ENCODE results near the gene DAPP1.

Gene DAPP1

DNA sequence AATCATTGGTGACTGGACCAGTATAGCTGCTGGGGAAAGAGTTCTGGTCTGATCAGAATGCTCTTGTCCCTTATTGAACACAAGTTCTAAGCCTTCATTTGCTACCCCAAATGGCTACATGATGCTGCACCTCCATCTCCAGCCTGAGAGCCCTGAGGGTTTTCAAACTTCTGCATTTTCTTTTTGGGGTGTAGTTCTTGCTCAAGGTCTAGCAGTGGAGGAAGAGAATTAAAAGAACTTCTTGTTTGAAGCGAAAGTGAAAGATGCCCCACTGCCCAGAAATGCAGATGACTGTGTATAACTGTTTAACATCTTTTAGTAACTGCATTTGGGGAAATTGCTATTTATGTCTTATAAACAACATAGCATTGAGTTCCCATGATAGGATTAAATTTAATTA, 39.1 kb downstream of the DAPP1 start:
- DNase-seq (ENCODE audit: low read depth): no peak

DNA sequence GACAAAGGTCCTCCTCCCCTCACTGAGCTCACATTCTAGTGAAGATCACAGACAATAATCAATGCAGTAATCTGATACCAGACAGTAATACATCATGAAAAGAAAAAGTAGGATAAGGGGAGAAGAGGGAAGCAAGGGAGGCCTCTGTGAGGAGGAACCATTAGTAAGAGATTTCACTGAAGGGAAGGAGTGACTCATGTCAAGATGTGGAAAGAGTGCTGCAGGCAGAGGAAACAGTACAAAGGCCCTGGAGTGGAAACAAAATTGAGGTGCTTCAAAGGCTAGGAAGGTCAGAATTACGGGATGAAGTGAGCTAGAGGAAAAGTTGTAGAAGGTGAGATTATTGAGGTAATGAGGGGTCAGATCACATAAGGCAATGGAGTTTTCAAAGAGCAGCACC, 39.5 kb downstream of the DAPP1 start:
- no peak for DNase-seq (ENCODE audit: low read depth)

DNA sequence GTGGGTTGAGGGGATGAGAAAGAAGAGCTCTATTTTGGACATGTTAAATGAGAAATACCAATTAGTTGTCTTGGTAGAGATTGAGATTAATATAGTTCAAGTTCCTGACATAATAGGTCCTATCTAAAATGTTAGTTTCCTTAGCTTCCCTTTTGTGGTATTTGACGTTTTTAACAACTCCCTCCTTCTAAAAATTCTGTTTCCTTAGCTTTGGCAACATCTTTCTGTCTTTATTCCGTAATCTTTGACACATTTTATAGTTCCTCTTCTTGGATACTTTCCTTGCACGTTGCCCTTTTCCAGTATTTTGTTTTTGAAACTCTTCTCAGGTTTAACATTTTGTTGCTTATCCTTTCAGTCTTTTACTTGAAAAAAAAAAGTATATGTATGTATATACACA, 40.7 kb downstream of the DAPP1 start:
- DNase-seq (ENCODE audit: low read depth): no peak

DNA sequence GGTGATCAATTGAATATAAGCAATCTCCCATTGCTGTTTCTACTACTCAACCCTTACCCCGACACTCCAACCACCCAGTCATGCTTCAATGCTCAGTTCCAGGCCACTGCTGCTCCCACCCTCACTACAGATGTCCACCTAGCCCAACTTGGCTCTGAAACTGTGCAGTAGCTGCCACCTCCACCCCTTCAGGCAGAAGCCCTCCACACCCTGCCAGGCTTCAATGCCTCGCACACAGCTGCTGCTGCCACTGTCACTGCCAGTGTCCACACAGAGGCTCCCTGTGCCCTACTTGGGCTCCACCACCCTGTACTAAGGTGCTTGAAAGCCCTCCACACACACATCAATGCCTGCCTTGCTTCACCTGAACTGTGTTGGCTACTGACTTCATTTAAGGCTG, 43.0 kb downstream of the DAPP1 start:
- DNase-seq (ENCODE audit: low read depth): no peak

DNA sequence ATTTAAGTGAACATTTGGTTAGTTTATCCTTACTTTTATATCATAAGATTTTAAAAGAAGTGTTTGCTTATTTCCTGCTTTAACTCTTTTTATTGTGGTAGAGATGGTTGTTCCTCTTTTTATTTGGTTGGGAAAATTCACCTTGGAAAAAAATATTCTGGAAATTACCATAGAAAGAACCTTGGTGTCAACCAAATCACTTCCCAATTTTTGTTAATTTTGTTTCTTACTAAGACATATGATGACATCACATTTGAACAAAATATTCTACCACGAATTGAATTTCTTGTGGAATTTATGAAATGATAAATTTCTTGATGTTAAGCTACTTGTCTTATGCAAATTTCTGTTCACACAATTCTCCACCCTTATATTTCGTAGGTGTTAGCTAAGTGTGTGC, 43.9 kb downstream of the DAPP1 start:
- no peak for DNase-seq (ENCODE audit: low read depth)

DNA sequence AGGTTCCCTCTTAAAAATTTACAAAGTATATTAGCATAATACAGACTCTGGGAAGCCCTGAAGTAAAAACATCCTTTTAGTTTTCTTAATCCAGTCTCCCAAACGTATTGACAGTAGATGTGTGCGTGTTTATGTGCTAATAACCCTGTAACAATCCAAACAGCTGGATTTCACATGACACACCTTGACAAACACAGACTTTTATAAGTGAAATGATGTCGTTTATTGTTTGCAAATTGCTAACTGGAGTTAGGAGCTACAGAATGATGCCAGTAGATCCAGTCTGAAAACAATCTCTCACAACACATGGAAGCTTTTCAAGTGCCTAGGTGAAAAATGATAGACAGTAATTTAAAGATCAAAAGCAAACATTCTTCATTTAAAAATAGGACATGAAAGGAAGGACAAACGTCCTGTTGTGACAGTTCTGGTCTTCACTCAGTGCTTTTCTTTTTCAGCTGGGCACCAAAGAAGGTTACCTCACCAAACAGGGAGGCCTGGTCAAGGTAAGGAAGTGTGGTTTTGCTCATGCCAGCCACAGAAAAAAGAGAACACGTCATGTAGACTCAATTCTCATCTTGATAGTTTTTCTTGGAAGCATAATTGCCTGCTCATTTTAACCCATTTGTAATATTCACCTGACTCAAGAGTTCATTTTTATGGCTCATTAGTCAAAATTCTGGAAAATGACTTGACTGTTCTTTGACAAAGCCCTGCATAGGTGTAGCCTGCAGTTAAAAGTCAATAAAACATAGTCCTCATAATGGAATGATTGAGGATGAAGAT, 44.7 kb downstream of the DAPP1 start:
- no peak for DNase-seq (ENCODE audit: low read depth)

DNA sequence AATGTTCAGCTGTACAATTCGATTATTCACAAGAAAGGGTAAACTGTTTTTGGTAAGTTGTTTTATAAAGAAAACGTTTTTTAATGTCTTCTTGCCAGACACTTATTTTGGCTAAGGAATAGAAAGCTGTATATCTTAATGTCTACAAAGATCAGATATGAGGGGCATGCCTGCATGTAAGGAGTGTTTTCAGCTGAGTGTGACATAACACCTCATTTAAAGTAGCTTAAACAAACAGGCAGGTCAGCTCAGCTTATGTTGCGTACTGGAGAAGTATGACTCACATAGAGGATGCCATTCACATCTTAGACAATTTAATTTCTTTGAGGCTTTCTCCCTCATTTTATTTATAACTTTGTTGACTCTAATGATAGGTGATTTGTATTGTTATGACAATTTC, 47.2 kb downstream of the DAPP1 start:
- DNase-seq (ENCODE audit: low read depth): no peak

- no peak for DNase-seq (ENCODE audit: low read depth)
Observed at GRCh38 chr4:99868126-99868596, 51.5 kb downstream of the DAPP1 start.

GRCh38 chr4:99872570-99872969, 55.9 kb downstream of the DAPP1 start:
- DNase-seq (ENCODE audit: low read depth): no peak

- DNase-seq (ENCODE audit: low read depth): no peak
Observed at GRCh38 chr4:99875071-99875470, 58.4 kb downstream of the DAPP1 start.

GRCh38 chr4:99876946-99877345, 60.3 kb downstream of the DAPP1 start:
- DNase-seq (ENCODE audit: low read depth): no peak

GRCh38 chr4:99878604-99879003, 62.0 kb downstream of the DAPP1 start:
- DNase-seq (ENCODE audit: low read depth): no peak

DNA sequence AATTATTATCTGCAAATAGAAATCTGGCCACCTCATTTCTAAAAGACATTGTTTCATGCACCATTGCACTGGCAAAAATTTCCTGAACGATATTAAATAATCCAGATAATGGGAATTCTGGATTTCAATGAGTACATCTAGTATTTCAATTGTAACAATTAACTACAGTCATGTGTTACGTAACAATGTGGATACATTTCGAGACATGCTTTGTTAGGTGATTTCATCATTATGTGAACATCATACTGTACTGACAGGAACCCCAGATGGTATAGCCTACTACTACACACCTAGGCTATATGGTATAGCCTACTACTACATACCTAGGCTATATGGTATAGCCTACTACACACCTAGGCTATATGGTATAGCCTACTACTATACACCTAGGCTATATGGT, 62.8 kb downstream of the DAPP1 start:
- DNase-seq (ENCODE audit: low read depth): no peak

DNA sequence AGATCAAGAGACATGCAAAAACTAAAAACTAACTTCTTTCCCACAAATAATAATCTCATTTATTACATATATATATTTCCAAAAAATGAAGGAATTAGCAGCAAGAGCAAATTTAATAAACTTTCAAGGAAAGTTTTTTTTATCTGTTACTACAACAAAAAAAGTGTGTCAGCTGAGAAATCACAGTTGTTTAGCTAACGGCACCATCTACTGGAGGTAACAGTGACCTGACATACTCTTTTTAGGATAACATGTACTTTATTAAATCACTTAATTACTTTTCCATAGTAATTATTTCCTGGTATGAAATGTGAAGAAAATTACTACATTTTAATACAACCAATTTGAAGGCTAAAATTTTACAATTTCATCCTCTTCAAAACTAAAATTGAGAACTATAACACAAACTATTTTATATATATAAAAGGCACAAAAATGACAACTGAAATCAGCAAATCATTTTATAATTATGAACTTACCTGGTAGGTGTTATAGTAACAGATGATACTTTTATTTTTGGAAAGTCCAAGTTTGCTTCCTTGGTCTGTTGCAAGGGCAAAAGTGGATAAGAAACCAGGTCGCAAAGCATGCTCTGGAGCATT, 68.5 kb downstream of the DAPP1 start:
- peak; percentile 12 for DNase-seq (ENCODE audit: low read depth)

DNA sequence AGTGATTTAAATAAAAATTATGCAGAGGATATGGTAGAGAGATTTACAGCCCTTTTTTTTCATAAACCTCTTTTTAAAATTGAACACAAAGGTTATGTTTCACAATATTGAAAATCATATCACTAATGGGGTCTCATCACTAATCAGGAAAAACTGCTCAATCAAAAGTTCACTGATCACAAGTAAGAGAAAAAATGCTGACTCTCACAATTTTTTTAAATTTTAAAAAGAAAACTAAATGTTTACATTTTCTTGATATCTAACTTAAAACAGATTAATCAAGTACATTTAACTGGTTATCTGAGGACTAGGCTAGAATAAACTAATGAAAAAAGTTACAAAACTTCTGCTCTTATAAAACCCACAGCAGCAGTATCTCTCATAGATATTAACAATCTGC, 69.1 kb downstream of the DAPP1 start:
- no peak for DNase-seq (ENCODE audit: low read depth)

DNA sequence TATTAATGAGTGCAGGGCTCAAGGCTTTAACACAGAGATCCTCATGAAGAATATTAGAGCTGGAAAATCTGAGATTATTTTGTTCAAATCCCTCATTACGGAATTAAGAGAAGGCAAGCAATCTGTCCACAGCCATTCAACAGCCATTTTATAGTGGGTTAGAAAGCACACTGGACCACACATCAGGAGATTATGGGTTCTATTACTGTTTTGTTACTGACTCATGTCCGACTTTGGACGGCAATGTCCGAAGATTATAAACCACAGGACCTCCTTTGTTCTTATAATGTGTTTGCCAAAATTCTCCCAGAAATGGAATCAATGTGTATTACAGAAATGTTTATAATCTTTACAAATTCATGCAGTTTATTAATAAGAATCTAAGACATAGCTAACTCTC, 69.5 kb downstream of the DAPP1 start:
- no peak for DNase-seq (ENCODE audit: low read depth)

GRCh38 chr4:99887837-99888236, 71.2 kb downstream of the DAPP1 start:
- no peak for DNase-seq (ENCODE audit: low read depth)

GRCh38 chr4:99891351-99891750, 74.7 kb downstream of the DAPP1 start:
- no peak for DNase-seq (ENCODE audit: low read depth)

DNA sequence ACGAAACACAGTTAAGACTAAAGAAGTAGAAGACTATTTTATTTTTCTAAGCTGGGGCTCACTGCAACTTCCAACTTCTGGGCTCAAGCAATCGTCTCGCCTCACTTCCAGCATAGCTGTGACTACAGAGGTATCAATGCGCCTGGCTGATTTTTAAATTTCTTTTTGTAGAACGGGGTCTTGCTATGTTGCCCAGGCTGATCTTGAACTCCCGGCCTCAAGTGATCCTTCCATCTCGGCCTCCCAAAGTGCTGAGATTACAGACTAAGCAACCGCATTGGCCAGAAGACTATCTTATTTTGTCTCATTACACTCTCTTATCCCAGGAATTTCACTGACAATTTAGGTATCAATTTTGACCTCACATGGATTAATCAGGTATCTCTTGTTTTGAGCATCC, 76.4 kb downstream of the DAPP1 start:
- DNase-seq (ENCODE audit: low read depth): no peak

- no peak for DNase-seq (ENCODE audit: low read depth)
Observed at GRCh38 chr4:99893839-99894160, 77.2 kb downstream of the DAPP1 start.

GRCh38 chr4:99894161-99894997, 77.8 kb downstream of the DAPP1 start, which contains the start of gene LAMTOR3:
Gene LAMTOR3 (minus strand): TSS chr4:99894427. CDS start chr4:99893963, 464 bp downstream.
- DNase-seq (ENCODE audit: low read depth): peak; percentile 85

GRCh38 chr4:99894998-99895397, 78.4 kb downstream of the DAPP1 start:
- no peak for DNase-seq (ENCODE audit: low read depth)

GRCh38 chr4:99915449-99915848, 98.8 kb downstream of the DAPP1 start:
- DNase-seq (ENCODE audit: low read depth): no peak
